ENCODE results near the gene TCHH.
"Not testable (repeated sequence)": the region's sequence is repeated elsewhere in the genome, so short reads cannot be mapped to it uniquely, and the experiment has no call there.

TCHH gene

DNA sequence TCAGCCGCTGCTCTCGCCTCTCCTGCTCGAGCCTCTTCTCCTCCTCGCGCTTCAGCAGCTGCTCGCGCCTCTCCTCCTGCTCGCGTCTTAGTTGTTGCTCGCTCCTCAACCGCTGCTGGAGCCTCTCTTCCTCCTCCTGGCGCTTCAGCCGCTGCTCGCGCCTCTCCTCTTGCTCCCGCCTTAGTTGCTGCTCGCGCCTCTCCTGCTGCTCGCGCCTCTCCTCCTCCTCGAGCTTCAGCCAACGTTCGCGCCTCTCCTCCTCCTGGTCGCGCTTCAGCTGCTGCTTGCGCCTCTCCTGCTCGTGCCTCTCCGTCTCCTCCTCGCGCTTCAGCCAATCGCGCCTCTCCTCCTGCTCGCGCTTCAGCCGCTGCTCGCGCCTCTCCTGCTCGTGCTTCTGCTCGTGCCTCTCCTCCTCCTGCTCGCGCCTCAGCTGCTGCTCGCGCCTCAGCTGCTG lies 3.7 kb downstream of the TCHH start:
- DNase-seq (ENCODE audit: low read depth in 1 of 2, low spot score in 1 of 2) = no peak

DNA sequence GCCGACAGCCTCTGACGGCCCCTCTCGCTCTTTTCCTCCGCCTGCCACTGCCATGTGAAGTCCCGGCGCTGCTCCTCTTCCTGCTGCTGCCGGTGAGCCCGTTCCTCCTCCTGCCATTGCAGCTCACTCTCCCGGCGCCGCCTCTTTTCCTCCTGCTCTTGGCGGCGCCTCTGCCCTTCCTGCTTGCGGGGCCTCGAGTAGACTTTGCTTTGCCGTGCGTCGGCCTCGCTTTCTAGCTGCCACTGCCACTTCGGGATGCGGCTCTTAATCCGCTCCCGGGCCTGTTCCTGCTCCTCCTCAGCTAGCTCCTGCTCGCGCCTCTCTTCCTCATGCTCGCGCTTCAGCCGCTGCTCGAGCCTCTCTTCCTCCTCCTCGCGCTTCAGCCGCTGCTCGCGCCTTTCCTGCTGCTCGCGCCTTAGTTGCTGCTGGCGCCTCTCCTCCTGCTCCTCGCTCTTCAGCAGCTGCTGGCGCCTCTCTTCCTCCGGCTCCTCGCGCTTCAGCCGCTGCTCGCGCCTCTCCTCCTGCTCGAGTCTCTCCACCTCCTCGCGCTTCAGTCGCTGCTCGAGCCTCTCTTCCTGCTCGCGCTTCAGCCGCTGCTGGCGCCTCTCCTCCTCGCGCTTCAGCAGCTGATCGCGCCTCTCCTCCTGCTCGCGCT lies 4.3 kb downstream of the TCHH start:
- DNase-seq (ENCODE audit: low read depth in 1 of 2, low spot score in 1 of 2) = no peak

DNA sequence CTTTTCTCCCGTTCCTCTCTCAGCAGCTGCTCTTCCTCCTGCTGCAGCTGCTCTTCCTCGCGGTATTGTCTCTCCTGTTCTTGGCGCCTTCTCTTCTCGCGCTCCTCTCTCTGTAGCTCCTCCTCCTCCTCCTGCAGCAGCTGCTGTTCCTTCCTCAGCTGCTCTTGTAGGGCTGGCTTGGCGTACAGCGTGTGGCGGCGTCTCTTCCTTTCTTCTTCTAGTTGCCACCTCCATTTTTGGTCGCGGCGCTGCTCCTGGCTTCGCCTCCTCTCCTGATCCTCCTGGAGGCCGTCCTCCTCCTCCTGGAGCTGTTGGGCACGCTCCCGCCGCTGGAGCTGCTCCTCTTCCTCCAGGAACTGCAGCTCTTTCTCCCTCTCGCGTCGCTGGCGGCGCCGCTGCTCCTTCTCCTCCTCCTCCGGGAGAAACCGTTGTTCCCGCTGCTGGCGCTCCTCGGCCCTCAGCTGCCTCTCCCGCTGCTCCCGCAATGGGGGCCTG lies 4.8 kb downstream of the TCHH start:
- DNase-seq (ENCODE audit: low read depth in 1 of 2, low spot score in 1 of 2) = no peak

DNA sequence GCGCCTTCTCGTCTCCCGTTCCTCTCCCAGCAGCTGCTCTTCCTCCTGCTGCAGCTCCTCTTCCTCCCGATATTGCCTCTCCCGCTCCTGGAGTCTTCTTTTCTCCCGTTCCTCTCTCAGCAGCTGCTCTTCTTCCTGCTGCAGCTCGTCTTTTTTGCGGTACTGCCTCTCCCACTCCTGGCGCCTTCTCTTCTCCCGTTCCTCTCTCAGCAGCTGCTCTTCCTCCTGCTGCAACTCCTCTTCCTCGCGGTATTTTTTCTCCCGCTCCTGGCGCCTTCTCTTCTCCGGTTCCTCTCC lies 5.3 kb downstream of the TCHH start:
- DNase-seq (ENCODE audit: low read depth in 1 of 2, low spot score in 1 of 2) = no peak

DNA sequence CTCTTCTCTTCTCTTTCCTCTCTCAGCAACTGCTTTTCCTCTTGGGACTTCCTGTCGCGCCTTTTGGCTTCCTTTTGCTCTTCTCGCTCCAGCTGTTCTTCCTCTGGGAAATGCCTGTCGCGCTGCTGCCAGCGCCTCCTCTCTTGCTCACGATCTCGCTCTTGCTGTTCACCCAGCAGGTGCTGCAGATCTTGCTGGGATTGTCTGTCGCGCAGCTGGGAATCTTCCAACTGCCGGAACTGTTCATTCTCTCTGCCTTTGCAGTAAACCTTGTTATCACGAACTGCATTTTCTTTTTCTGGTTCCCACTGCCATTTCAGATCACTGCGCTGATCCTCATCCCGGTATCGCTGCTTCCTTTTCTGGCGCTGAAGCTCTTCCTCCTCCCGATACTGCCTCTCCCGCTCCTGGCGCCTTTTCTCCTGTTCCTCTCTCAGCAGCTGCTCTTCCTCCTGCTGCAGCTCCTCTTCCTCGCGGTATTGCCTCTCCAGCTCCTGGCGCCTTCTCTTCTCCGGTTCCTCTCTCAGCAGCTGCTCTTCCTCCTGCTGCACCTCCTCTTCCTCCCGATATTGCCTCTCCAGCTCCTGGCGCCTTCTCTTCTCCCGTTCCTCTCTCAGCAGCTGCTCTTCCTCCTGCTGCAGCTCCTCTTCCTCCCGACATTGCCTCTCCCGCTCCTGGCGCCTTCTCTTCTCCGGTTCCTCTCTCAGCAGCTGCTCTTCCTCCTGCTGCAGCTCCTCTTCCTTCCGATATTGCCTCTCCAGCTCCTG lies 5.8 kb downstream of the TCHH start:
- DNase-seq (ENCODE audit: low read depth in 1 of 2, low spot score in 1 of 2) = no peak

DNA sequence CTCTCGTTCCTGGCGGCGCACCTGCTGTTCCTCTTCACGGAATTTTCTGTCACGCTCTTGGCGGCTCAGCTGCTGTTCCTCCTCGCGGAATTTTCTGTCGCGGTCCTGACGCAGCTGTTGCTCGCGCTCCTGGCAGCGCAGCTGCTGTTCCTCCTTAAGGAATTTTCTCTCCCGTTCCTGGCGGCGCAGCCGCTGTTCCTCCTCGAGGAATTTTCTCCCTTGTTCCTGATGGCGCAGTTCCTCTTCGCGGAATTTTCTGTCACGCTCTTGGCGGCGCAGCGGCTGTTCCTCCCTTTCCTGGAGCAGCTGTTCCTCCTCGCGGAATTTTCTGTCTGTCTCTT lies 6.4 kb downstream of the TCHH start:
- no peak for DNase-seq (ENCODE audit: low read depth in 1 of 2, low spot score in 1 of 2)

DNA sequence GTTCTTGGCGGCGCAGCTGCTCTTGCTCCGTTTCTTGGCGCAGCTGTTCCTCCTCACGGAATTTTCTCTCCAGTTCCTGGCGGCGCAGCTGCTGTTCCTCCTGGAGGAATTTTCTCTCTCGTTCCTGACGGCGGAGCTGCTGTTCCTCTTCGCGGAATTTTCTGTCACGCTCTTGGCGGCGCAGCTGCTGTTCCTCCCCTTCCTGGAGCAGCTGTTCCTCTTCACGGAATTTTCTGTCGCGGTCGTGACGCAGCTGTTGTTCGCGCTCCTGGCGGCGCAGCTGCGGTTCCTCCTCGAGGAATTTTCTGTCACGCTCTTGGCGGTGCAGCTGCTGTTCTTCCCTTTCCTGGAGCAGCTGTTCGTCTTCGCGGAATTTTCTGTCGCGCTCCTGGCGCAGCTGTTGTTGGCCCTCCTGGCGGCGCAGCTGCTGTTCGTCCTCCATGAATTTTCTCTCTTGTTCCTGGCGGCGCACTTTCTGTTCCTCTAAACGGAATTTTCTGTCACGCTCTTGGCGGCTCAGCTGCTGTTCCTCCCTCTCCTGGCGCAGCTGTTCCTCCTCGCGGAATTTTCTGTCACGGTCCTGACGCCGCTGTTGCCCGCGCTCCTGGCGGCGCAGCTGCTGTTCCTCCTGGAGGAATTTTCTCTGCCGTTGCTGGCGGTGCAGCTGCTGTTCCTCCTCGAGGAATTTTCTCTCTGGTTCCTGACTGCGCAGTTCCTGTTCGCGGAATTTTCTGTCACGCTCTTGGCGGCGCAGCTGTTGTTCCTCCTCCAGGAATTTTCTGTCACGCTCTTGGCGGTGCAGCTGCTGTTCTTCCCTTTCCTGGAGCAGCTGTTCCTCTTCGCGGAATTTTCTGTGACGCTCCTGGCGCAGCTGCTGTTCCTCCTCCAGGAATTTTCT lies 7.0 kb downstream of the TCHH start:
- no peak for DNase-seq (ENCODE audit: low read depth in 1 of 2, low spot score in 1 of 2)

DNA sequence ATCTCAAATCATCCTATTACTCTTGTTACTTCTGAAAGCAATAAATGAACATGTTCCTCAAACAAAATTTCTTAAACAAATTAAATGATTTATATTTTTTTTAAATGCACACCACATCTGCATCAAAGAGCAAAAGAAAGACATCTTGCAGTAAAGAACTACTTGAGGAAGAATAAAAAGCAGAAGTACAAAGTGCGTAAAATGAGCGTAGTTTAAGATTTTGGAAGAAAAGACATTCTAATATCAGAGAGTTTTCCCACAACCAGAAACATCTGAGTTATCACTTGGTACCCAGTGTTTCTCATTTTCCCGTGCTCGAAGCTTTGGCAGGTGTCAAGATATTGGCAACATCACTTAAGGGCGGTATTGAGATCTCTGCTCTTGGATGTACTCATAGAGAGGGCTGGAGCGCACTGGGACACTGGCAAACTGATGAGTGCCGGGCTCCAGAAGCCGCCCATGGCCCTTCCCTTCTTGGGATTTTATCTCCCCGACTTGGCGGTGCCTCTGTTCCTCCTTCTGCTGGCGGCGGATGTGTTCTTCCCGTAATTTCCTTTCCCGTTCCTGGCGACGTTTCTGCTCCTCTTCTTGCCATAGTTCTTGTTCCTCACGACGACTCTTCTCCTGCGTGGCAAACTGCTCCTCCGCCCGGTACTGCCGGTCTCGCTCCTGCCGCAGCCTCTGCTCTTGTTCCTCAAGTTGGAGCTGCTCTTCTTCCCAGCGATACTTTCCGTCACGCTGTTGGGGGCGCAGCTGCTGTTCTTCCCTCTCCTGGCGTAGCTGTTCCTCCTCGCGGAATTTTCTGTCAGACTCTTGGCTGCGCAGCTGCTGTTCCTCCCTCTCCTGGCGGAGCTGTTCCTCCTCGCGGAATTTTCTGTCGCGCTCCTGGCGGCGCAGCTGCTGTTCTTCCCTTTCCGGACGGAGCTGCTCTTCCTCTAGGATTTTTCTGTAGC lies 7.9 kb downstream of the TCHH start:
- DNase-seq (ENCODE audit: low read depth in 1 of 2, low spot score in 1 of 2) = no peak

DNA sequence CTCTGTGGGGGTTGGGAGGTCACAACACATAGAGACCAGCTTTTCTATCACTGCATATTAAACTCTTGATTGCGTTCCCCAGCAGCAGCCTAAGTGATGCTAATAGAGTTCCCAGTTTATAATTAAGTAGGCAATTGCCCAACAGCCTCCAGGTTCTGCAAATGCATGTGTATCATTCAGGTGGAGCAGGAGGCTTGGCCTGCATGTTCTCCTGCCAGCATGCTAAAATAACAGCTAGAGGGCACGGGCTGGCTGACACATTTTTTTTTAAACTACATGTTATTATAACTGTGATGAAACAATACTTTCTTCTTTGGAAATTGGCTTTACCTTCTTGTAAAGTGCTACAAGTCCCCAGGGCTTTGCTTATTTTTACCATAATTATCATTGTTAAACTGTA lies 10.4 kb downstream of the TCHH start:
- DNase-seq (ENCODE audit: low read depth in 1 of 2, low spot score in 1 of 2) = no peak

DNA sequence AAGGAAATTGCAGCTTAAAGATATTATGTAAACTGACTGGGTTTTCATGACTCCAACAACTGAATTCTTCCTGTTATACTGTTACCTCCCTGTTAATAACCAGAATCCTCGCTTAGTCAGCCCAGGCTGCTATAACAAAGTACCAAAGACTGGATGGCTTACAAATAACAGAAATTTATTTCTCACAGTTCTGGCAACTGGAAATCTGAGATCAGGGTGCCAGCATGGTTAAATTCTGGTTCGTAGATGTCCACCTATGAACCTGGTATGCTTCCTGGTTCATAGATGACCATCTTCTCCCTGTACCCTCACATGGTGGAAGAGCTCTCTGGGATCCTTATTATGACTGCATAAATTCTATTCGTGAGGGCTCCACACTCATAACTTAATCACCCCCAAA lies 18.3 kb downstream of the TCHH start:
- DNase-seq (ENCODE audit: low read depth in 1 of 2, low spot score in 1 of 2) = no peak

DNA sequence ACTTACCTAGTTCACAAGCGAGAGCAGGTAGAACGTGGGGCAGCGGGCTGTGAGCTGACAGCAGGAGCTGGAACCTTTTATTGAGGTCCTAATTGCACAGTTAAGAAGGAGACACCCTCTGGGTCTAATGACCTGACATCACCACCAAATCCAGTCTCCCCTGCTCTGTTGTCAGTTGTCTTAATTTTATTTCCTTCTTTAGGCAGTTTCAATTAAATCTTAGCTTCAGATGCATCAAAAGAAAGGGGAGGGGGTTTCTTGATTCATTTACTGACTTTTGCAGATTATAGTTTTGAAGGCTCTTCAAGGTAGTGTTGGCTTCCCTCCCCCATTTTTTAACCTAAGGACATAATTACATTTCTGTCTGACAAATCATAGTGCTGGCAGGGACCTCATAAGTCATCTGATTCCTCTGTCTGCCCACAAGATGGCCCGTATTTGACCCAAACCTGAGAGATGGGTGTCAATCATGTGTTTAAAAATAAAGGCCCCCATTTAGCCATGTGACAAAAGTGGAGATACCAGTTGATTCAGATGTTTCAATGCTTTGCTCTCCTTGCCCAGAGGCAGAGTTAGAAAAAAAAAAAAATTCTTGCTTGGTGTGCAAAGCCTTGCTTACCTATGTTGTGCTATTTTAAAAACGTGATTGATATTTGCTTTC lies 26.1 kb downstream of the TCHH start, which contains the start of gene TCHHL1:
Gene TCHHL1 (minus strand): TSS at position 51 of the 661 bp plus-strand sequence. CDS start 921 bp downstream, outside the sequence.
- no peak for DNase-seq (ENCODE audit: low read depth in 1 of 2, low spot score in 1 of 2)

DNA sequence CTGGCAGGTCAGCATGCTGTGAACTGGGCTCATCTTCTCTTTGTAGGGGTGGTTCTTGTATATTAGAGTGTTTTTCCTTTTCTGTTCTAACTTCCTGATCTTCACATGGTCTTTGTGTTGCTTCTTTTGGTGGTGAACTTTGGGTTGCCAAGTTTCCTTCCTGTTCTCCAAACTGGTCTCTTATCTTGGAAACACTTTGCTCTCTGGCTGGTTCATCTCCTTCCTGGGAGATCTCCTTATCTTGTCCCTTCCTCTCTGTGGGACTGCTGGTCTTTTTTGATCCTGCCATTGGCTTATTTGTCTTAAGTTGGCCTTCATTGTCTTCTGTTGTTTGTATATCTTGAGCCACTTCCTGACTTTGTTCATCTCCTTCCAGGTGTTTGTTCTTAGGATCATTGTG lies 28.5 kb downstream of the TCHH start:
- no peak for DNase-seq (ENCODE audit: low read depth in 1 of 2, low spot score in 1 of 2)

DNA sequence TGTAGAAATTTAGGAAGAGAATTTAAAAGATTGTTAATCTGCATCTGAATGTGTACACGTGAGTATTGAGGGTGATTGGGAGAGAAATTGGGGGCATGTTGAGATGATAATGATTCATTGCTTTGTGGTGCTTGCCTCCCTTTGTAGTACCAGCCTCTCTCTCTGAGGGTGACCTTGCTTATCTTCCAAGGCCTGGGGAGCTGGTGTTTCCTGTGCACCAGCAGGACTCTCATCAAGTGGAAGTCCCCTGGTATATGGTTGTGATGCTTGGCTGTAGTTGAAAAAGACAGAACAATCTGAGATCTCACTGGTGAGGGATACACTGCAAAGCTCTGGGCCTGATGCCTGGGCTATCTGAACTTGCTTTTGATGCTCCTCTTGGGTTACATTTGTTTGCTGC lies 30.4 kb downstream of the TCHH start:
- no peak for DNase-seq (ENCODE audit: low read depth in 1 of 2, low spot score in 1 of 2)

DNA sequence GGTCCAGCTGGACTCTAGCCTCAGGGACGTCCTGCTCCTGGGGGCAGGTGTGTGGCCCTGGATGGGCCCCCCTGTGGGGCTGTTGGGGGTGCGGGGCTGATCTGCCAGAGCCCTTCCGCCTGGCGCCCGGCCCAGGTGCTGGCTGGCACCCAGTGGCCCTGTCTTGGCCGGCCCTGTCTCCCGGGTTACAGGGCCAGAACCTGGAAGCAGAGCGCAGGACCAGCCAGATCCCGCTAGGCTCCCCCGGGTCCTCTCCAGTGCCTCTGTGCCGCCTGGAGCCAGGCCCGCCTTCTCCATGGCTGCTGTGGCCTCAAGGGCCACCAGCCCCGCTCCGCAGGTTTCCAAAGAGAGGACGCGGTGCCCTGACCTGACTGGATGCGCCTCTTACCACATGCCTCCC lies 34.2 kb downstream of the TCHH start:
- not testable (repeated sequence) for DNase-seq (ENCODE audit: low read depth in 1 of 2, low spot score in 1 of 2)

DNA sequence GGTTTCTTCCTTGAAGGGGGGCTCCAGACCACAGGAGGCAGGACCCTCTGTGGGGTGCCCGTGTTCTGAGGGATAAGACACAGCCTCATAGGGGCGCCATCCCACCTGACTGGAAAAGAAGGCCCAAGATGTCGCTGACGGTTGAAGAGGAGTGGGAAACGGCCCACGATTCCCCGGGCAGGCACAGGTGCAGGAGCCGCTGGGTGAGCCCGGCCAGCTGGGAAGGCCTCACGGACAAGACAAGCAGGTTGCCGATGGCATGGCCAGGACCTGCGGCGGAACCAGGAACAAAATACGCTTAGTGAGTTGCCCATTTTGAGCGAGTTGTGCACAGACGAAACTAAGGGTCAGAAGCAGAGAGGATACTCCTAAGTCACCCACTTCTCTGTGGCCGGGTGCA lies 34.8 kb downstream of the TCHH start:
- DNase-seq (ENCODE audit: low read depth in 1 of 2, low spot score in 1 of 2) = not testable (repeated sequence)

DNA sequence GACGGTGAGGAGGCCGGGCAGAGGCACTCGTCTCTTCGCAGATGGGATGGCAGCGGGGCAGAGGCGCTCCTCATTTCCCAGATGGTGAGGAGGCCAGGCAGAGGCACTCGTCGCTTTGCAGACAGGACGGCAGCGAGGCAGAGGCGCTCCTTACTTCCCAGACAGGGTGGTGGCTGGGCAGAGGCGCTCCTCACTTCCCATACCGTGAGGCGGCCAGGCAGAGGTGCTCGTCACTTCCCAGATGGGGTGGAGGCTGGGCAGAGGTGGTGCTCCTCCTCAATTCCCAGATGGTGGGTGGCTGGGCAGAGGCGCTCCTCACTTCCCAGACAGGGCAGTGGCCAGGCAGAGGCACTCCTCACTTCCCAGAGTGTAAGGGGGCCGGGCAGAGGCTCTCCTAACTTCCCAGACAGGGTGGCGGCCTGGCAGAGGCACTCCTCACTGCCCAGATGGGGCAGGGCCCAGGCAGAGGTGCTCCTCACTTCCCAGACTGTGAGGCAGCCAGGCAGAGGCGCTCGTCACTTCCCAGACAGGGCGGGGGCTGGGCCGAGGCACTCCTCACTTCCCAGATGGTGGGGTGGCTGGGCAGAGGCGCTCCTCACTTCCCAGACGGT lies 36.3 kb downstream of the TCHH start:
- no peak for DNase-seq (ENCODE audit: low read depth in 1 of 2, low spot score in 1 of 2)

DNA sequence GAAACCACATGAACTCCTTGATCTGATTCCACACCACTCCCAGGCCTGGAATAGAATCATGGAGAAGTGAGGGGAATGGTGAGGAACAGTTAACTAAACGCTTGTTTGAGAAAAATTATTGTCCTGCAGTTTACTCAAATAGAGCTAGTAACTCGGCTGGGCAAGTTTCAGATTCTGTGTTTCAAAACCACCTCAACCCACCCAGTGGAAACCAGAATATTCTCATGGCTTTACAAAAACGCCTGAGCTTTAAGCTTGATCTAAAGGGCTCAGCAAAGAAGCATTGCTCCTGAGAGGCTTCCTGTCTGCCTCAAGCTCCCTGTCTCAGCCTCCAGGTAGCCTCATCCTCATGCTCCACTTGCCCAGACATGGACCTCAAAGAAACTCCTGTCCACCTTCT lies 42.9 kb downstream of the TCHH start:
- no peak for DNase-seq (ENCODE audit: low read depth in 1 of 2, low spot score in 1 of 2)

DNA sequence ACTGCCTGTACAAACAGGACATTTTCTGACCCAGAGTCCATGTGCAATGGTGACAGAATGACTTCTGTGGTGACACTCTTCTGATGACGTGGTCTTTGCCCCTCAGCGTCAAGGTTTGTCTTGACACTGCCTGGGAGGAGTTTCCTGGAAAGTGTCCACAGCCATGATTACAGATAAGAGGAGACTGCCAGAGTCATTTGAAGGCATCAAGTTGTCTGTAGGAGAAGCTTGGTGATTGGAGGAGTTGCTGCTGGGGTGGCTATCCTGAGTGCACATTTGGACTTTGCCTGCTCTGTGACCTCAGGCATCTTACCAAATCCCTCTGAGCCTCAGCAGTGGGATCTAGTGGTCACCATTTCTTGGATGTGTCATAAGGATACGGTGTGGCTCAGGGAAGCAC lies 44.1 kb downstream of the TCHH start:
- no peak for DNase-seq (ENCODE audit: low read depth in 1 of 2, low spot score in 1 of 2)

DNA sequence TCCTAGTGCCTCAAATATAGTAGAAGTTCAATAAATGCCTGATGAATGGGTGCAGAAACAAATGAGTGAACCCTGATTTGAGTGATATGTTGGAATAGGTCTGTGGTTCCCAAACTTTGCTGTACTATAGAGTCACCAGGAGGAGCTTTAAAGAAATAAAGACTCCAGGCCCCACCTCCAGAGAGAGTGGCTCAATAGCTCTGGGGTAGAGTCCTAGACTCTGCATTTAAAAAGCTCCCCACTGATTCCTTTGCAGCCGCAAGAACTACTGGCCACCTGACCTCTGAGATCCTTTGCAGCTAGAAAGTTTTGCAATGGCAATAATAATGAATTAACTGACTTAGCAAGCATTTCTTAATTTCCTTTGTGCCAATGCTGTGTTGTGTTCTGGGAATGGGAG lies 47.3 kb downstream of the TCHH start:
- no peak for DNase-seq (ENCODE audit: low read depth in 1 of 2, low spot score in 1 of 2)

DNA sequence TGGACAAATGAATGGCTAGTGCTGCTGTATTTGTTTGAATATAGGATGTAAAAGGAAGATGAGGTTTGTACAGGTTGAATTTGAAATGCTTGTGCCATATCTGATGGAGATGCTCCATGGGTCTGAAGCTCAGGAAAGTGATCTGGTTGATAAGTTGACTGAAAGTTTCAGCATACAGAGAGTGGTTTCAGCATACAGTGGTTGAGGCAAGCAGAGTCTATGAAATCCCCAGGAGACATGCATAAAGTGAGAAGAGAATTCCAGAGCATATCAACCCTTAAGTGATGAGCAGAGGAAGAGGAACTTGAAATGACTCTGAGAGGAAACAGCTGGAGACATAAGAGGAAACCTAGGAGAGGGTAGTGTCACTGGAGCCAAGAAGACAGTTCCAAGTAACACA lies 48.1 kb downstream of the TCHH start:
- no peak for DNase-seq (ENCODE audit: low read depth in 1 of 2, low spot score in 1 of 2)
